Esophagus mucosa (tissue), 1 donor: ENCODE data around the gene TCEA2. TPM values are rescaled to one million over a fixed set of nuclear protein-coding genes. Genes with fewer than 3 reads are reported as not detected.
A peak's percentile ranks its signal among the peaks of the same experiment; 100 is the strongest.

Experiments used
- ATAC-seq: fragments of 200-7000 bp; cut with Tn5 transposase; one replicate; pipeline ENCODE4 v1.9.1; 2020
- total RNA-seq: library from RNA; stranded (reverse); gene quantifications from one replicate; pipeline ENCODE4 v1.2.4, GENCODE V29; 2023
- donor health status: DM: yes; HTN: yes; CAD: no.

The TCEA2 gene
- total RNA-seq, 1 donor from 2014 or later: 6.8 TPM

DNA sequence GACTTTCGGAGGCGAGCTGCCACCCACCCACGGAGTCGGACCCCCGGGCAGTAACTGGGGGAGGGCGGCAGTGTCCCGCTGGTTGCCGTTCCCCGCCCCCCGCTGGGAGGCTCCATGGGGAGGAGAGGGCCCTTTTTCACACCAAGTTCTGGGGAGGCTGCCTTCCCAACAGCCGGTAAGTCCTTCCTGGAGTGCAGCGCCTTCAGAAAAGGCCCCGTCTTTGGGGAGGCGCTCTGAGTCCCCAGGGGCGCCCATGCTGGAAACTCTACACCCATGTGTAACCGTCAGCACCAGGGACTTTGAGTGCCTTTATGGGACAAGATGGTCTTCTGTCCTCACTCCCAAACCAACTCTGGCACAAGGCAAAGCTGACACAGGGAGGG, 13.1 kb upstream of the TCEA2 start:
- no peak for ATAC-seq

DNA sequence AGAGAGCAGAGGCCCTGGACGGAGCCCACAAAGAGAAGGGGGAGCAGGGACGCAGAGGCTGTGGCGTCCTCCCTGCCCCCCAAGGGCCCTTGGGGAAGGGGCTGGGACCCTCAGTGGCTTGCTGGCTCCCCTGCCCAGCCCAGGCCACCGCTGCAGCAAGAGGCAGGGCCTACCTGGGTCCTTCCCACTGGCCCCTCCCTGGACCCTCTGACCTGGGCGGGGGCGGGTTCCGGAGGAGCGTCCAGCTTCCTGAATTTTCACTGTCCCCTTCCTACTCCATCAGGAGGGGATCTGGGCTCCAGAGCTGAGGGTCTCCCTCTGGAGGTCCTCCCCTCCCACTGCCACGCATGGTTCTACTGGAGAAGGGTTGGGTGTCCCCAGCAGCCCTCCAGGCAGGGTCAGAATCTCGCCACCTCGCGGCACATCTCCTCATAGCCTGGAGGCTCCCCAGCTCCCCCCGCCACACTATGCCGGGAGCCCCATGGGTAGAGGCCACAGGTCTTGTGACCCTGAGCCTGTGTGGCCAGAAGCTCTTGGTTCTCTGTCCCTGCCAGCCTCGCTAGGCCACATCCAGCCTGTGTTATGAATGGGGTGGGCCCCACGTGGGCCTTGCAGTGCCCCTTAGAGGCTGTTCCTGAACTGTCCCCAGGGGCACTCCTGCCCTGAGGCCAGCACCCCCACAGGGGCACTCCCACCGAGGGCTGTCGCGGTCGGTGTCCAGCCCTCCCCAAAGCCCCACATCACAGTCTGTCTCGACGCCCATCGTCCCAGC, 12.6 kb upstream of the TCEA2 start:
- ATAC-seq: no peak

DNA sequence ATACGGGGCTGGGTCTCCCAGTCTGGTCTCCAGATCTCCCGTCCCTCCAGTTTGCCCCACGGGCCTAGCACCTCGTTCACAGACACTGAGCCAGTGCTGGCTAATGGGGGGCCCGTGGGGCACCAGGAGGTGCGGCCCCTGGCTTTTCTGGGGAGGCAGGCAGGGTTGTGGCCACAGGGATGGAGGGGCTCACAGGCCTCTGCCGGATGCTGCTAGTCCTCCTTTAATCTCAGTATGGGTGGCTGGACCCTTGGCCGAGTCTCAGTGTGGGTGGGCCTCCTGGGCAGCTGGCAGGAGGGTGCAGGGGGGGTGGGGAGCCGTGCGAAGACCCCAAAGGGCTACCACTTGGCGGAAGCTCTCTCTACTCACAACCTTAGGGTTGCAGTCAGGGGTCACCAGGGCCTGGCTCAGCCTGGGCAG, 12.0 kb upstream of the TCEA2 start:
- no peak for ATAC-seq

DNA sequence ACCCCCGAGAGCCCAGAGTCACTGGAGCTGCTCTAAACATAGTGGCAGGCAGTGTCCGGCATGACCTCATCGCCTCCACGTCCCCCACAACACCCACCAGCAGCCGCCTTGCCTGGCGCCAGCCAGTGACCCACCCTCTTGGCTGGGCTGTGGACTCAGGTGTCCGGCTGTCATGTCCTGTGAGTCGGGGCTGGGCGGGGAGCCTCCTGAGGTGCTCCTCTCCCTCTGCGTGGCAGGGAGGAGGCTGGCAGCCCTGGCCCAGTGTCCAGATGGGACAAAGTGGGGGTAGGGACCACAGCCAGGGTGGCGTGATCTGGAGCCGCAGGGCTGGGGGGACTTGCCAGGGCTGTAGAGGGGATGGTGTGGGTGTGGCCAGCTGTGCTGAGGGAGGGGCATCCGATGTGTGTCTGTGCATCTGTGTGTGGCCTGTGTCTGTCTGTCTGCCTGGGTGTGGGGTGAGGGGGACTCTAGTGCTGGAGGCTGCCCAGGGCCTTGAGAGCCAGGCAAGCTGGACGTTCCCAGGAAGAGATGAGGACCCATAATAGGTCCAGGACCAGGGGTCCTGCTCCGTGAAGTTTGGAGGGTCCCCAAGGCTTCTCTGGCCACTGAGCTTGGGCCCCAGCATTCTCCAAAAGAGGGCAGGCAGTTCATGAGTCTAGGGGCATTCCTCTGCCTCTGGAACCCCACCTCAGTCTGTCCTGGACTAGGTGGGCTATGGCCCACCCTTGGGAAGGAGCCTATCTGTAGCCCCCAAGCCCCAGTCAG, 11.3 kb upstream of the TCEA2 start:
- ATAC-seq: peak; percentile 34

DNA sequence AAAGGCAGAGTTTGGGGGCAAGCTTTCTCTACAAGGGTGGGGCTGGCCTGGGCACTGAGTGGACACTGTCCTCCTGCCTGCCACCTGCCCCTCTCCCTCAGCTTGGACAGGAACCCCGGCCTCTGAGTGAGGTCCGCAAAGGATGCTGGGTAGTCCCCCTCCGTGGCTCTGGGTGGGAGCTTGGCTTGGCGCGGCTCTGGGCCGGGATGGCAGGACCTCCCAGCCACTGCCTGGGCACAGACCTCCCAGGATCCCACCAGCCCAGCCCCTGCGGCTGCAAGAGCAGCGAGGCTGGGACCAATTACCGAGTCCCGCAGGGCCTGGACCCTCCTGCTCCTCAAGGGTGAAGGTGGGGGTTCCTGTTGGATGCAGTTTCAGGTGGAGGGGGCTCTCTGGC, 10.7 kb upstream of the TCEA2 start:
- ATAC-seq: no peak

DNA sequence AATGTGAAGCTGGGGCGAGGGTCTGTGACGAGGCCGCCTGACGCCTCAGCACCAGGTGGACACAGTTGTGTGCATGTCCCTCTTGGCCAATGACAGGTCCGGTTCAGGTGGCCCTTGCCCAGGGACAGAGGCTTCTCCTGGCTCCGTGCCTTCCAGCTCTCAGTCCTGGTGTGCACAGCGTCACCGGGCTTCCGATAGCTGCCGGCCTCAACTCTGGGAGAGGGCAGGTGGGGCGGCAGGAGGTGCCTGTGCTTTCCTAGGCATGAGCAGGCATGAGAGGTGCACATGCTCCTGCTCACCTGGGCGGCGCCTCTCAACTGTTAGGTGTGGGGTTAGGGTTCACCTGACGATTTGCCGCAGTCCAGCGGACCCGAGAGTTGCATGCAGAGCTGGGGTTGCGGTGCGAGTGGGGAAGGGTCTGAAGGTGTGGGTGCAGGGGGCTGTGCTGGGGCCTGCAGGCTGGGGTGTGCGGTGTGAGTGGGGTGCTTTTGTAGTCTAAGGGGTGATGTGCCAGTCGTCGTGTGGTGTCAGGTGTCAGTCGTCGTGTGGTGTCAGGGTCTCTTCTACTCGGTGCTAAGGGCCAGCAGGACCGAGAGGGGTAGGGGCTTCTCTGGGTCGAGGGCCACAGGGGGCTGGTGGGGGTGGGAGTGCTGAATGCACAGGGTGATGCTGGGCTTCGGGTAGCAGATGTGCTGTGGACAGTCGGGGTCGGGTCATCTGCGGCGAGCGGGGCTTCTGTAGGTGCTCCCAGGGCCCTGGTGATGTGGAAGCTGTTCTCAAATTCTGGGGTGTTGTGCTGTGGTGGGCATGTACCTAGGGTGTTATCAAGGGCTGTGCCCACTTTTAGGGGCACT, 9.8 kb upstream of the TCEA2 start:
- ATAC-seq: peak; percentile 31

DNA sequence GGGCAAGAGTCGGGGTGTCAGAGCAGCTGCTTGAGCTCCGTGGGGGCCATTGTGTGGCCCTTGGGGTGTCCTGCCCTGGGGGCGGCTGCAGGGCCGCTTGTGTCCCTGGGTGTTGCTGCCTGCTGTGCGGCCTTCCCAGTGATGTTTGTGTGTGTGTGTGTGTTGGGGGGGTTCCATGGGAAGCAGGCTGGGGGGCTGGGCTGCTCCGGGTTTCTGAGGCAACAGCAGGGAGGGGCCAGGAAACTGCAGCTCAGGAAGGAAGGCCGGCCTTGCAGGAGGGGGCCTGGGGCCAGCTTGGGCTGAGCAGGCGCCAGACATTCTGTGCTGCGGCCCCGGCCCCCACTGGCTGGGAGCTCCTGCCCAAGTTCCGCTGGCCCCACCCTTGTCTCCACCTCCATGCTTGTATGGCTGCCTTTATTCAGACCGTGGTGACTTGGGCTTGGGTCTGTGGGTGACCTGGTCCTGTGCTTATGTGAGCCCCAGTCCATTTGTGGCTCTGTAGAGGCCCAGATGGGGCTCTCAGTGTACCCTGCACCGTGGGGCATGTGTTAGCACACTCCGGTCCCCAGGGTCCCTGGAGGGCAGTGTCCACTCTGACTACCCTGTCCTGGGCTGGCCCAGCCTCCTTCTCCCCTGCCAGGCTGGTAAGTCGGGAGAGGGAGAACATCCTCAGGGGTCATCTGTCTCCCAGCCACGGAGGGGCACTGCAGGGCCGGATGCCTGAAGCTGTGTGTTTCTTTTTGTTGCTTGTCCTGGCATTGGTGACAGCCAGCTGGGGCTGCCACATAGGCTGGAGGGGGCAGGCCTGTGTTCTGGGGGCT, 8.9 kb upstream of the TCEA2 start:
- ATAC-seq: peak; percentile 12

DNA sequence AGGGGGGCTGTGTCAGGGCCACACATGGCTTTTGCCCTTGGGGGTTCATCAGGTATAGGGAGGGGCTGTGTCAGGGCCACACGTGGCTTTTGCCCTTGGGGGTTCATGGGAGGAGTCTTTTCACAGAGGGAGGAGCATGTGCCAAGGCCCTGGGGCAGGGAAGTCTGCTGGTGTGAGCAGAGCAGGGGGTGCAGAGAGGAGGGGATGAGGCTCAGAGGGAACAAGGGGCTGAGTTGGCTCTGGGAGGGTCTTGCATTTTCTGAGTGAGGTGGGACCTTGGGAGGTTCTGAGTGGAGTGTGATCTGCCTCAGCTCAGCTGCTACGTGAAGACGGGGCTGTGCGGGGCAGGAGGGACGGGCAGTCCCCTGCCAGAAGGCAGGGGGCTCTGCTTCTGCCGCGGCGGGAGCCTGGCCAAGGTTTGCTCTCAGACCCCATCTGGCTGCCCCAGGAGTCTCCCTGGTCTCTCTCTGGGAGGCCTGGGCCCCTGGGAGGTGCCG, 7.6 kb upstream of the TCEA2 start:
- no peak for ATAC-seq

DNA sequence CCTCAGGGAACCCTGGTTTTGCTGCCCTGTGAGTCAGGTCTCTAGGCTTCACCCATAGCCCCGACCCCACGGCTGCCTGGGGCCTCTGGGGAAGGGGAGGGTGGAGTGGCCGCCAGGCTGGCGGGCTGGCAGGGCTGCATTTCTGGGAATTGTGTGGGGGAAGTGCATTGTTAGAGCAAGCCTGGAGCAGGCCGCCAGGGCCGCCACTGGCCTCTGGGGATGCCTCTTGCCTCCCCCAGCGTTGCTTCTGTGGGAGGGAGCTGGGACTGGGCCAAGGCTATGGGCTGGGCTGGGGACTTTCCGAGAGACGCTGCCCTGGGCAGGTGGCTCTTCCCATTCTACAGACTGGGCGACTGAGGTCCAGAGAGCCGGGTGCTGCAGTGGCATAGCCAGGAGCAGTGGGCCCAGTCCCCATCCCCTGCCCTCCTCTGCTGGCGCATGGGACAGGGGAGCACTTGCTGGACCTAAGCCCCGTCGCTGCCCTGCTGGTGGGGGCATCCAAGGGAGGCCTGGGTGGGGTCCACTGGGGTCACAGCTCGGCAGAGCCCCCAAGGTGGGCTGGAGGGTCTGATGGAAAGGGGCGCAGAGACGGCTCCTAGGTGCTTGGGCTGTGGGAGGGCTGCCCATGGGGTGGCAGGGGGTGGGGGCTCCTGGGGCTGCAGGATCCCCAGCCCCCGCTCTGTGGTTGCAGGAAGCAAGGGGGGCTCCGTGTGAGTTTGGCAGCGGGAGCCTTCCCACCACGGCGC, 6.9 kb upstream of the TCEA2 start:
- ATAC-seq: no peak

DNA sequence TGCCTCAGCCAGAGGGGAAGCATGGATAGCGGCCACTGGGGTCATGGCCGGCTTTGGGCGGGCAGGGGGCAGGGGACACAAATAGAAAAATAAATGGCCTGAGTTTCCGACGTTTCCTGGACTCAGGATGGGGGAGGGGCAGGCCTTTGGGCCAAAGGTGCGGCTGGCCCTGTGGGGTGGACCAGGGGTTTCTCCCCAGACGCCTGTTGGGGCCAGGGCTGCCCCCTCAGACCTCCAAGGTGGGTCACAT, 6.4 kb upstream of the TCEA2 start:
- no peak for ATAC-seq

DNA sequence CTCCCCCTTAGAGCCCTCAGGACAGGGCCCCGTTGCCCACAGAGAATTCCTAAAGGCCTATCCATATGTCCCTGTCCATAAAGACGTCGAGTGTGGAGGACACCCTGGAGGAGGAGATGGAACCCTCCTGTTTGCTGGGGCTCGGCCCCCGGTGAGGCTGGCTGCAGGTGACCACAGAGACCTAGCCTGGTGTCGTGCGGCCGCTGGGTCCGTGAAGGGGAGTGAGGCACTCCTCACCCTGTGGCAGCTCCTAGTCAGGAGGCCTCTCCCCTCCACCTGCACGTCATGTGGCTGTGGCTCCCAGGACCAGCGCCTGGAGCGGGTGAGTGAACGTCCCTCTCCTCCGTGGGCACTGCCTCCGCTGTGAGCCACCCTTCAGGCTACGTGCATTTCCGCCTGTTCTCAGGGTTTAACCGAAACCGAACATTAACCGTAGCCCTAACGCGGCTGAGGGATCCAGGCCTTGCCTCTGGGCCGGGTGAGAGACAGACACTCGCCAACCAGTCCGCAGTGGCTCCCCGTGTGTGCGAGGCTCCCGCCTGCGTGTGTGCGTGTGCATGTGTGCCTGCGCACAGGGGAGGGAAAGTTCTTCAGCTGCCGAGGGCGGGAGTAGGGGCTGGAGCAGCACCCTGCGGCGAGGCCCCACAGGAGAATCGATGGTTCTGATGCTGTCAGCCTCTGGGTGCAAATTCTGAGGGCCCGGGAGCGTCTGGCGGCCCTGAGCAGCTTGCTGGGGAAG, 5.9 kb upstream of the TCEA2 start:
- ATAC-seq: no peak

DNA sequence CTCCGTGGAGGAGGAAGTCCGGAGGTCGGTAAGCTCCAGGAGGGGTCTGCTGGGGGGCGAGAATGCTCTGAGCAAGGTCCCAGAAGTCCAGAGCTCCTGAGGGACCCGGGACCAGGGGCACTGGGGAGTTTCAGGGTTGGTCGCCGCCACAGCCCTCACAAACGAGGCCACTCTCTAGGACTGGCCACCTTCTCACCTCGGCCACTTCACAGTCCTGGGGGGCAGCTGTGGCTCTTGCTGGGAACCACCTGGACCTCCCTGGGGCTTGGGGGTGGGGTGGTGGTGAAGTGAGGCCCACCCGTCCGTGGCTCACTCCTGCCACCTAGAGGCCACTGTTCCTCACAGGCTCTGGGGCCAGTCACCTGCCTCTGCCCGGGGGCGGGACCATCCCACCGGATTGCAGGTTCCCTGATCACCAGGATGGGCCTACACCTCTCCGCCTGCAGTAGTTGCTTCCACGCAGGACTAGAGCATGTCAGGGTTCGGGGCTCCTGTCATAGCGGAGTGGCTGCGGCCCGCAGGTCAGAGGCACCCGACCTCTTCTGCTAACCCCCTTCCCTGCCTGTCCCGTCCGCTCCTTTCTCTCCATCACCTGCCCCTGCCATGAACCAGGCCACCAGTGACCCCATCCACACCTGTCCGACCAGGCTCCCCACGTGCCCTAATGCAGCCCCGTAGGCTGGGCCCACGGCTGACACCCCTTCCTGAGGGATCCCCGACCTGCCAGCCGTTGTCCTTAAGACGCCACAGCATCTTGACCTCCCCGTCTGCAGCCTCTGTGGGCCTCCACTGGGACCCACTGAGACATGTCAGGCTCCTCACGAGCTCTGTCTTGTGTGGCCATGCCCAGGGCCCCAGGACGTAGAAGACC, 5.1 kb upstream of the TCEA2 start:
- ATAC-seq: peak; percentile 52

DNA sequence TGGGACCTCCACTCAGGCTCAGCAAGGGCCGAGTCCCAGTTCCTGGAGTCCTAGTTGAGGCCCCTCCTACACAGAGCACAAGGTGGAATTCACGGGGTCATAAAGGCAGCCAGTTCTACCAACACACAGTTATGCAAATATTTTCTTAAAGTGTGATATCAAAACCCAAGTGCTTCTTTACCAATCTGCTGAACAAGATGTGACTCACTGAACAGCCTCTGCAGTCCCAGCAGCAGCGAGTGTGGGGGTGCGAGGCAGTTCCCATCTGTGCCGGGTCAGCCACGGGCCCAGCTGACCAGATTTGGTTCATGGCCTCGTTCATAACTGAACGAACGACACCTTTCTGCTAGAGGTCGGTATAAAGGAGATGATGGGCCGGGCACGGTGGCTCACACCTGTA, 4.5 kb upstream of the TCEA2 start:
- ATAC-seq: no peak

DNA sequence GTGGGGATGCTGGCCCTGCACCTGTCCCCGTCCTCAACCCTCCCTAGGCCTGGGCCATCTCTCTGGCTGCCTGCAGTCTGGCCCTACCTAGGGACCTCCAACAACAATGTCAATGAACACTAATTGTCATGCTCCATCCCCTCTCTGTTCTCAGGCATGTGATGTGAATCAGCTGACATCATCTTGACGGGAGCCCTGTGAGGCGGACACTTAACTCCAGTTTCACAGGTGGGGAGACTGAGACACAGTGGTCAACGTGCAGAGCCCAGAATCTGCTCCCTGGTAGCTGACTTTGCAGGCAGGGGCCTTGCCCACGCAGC, 762 bp upstream of the TCEA2 start:
- ATAC-seq: no peak

DNA sequence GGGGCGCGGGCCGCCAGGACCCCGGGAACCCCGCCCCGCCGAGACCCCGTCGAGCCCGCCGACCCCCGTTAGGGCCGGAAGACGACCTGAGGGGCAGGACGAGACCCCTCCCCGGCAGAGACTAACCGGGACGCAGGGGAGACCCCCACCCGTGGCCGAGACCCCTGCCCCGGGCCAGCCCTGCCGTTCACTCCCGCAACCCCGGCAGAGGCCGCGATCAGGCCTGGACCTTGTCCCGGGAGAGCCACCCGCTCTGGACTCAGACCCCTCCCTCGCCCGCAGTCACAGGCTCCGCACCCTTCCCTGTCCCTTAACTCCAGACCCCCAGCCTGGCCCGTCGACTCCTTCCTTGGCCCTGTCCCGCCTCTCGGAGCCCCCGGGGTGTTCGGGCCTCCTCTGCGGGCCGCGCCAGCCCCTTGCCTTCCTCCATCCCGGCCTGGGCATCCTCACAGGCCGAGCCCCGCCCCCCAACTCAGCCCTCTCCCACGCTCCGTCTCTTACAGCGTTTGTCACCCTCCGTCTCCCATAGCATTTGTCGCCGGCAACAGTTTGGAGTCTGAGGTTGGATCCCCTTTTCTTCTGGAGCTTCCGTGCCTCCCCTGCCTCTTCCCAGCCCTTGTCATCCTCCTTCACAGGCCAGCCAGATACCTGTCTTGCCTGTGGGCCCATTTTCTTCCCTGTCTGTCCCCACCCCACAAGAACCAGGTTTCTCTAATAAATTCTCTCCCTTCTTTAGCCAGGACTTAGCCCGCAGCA, 569 bp downstream of the TCEA2 start:
- ATAC-seq: peak; percentile 2

DNA sequence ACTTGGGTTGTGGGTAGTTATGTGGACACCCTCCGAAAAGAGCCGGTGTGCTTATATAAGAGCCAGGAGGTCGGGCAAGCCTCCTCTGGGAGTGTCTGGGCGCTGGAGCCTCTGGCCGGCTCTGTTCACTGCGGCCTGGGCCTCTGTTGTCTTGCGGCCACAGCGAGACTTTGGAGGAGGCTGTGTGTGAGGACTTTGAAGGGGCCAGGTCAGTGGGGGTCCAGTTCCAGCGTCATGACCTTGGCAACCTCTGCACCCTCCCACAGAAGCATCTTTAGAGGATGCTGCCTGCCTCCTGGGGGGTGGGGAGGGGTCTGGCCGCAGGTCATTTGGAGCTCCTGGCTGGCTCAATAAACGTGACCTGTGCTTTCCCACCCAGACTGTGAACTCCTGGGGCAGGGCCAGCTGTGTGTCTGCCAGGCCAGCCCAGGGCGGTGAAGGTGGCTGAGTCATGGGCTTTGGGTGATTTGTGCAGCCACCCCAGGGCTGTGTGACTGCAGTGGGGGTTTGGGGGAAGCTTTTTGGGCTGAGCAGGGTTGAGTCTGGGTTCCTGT, 1.2 kb downstream of the TCEA2 start:
- peak; percentile 24 for ATAC-seq

DNA sequence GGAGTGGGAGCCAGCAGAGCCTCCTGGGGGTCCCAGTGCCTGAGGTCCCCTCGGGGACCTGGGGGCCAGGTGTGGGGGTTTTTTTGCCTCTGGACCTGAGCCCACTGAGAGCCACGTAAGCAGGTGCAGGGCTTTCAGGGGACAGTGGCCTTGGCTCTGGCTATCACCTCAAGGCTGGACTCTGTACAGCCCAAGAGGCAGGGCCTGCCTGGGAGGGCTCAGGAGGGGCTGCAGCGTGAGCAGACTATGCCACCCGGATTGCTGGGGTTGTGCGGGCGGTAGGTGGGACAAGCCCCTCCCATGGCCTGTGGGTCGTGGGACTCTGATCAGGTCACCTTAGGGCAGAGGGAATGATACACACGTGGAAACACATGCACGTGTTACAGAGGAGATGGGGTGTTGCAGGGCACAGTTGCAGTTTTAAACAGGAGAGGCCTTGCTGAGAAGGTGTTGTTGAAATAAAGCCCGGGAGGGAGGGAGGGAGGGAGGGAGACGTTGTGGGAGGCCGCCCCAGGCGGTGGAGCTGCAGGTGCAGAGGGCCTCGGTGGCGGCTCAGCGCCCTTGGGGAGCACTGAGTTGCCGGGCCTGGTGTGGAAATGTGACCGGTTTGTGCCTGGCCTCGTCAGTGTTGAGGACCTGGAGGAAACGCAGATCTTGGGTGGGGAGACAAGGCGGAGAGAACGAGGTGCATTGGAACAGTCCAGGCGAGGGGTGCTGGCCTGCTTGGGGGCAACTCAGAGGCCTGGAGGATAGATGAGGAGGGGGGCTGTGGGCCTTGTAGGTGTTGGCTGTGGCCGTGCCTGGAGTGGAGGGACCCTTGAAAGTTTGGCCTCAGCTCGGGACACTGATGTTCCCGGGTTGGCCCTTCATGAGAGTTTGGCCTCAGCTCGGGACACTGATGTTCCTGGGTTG, 2.3 kb downstream of the TCEA2 start:
- no peak for ATAC-seq

DNA sequence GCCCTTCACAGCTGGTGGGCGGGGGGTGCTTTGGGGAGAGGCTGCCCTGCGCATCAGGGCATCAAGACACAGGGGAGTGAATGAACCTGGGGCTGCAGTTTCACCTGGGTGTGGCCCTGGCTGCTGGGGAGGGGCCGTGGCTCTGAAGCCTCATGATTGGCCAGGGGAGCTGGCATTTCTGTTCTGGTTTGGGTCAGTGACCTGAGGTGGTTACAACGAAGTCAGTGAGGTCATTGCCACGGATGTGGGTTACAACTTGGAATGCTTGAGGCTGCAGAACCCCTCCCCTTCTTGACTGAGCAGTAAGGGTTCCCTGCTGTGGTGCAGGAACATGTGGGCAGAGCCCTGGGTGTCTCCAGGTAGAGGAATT, 3.0 kb downstream of the TCEA2 start:
- no peak for ATAC-seq
